ENCODE data around the gene CRYGB.

DNA sequence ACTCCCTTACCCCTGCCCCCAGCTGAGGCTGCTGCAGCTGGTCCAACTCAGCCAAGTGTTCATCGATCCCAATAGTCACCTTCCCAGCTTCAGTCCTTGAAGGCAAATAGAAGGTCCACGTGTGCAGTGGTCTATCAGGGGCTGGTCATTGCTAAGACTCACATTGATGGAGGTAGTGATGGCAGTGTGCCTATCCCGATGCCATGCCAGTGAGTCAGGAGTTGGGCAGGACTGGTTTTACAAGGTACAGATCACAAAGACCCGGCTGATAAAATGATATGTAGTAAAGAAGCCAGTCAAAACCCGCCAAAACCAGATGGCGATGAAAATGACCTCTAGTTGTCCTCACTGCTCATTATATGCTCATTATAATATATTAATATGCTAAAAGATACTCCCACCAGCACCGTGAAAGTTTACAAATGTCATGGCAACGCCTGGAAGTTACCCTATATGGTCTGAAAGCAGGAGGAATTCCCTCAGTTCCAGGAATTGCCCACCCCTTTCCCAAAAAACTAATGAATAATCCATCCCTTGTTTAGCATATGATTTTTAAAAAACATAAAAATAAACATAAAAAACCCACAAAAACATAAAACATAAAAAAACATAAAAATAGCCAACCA is 46.8 kb upstream of the CRYGB start:
- TF ChIP-seq ZBTB33 (IDR thresholded peaks at IDR 0.05; ENCODE audit: extremely low read depth, insufficient replicate concordance, low read length) = no peak
- no peak for TF ChIP-seq REST (IDR thresholded peaks at IDR 0.05; ENCODE audit: low read depth)
- no peak for TF ChIP-seq ELF1 (IDR thresholded peaks at IDR 0.05; ENCODE audit: borderline replicate concordance, low read depth)
- TF ChIP-seq EZH2 (IDR thresholded peaks at IDR 0.05) = no peak
- TF ChIP-seq CTCF (IDR thresholded peaks at IDR 0.05 in 2 of 3, conservative IDR thresholded peaks at IDR 0.05 in 1 of 3; ENCODE audit: borderline replicate concordance in 1 of 3, insufficient read depth in 1 of 3, low read depth in 2 of 3, low read length in 2 of 3) = no peak
